Ovary (tissue), 9 donors: ENCODE data around the gene KCTD20. TPM values are rescaled to one million over a fixed set of nuclear protein-coding genes. Genes with fewer than 3 reads are reported as not detected.

Experiments used
- DNase-seq, 5 donors: peaks; one replicate each; pipeline ENCODE4 v3.0.0-alpha.2; 2019 to 2020
- H3K27ac ChIP-seq, 2 donors: fragments of 200-600 bp; one replicate each; pipeline versions ENCODE4 v1.5.1 to v1.8.0; 2019 to 2022
- H3K27me3 ChIP-seq: fragments of 200-600 bp; one replicate; pipeline ENCODE4 v1.8.0; 2022
- H3K36me3 ChIP-seq: fragments of 200-600 bp; sonication (generic); one replicate; pipeline ENCODE4 v1.5.1; 2019
- H3K4me1 ChIP-seq: one replicate; pipeline ENCODE4 v1.8.1; 2013; ENCODE audit warnings: mild to moderate bottlenecking, moderate library complexity; ENCODE audit not compliant: insufficient read depth
- H3K4me3 ChIP-seq: fragments of 200-600 bp; sonication (generic); one replicate; pipeline ENCODE4 v1.5.1; 2017
- H3K9me3 ChIP-seq, 2 donors: fragments of 200-600 bp in 1 of 2; sonication (generic) in 1 of 2; one replicate each; pipeline versions ENCODE4 v1.5.1 to v1.8.1; 2013 to 2019; ENCODE audit warnings: mild to moderate bottlenecking in 1 of 2, moderate library complexity in 1 of 2
- EP300 ChIP-seq: sonication (generic); formaldehyde crosslinking; IDR thresholded peaks from one replicate; pipeline ENCODE4 v1.6.1; 2017; ENCODE audit warnings: antibody characterized with exemption
- POLR2A ChIP-seq: fragments of 450-650 bp; IDR thresholded peaks from one replicate; pipeline ENCODE4 v1.6.1; 2017; ENCODE audit warnings: antibody characterized with exemption, mild to moderate bottlenecking, moderate library complexity
- WGBS, 3 donors: extraction: QIAGEN DNeasy Blood & Tissue Kit in 1 of 3; methylation state at CpG; one replicate each; pipeline versions ENCODE4 v1.1.5 to v1.1.7; 2013 to 2017; 5-methylcytosine and 5-hydroxymethylcytosine counted together
- intact Hi-C, 4 donors: fragments of 100-400 bp; cut with DNase I; formaldehyde crosslinking; loops; one replicate each; pipeline versions ENCODE4 v1.11.0 to v1.15.1; 2022 to 2023
- polyA plus RNA-seq, 2 donors: library from polyadenylated mRNA; stranded (reverse); fragments of 200-250 nt in 1 of 2; fragments of 350-450 nt in 1 of 2; fragmentation: Illumina TruSeq in 1 of 2; extraction: RNeasy Lipid Tissue Mini Kit (QIAGEN cat#74804) in 1 of 2; gene quantifications; one replicate each; pipeline ENCODE4 v1.2.3, GENCODE V29; 2013 to 2014
- total RNA-seq, 7 donors: library from RNA; depleted of rRNA in 2 of 7; stranded (reverse); fragments of >200 nt in 2 of 7; fragmentation: NEBNext Ultra II Directional in 3 of 7; extraction: Animal tissue kit (Norgen Biotek cat#: 25700) in 3 of 7; gene quantifications; one replicate each; pipeline versions ENCODE4 v1.1.0 to v1.2.4, GENCODE V29; 2016 to 2023
- TF ChIP-seq, protein P1 (sequence below), 3 donors: fragments of 450-650 bp in 2 of 3; fragments of 200-600 bp in 1 of 3; IDR thresholded peaks; one replicate each; pipeline versions ENCODE4 v1.5.1 to v1.8.0; 2016 to 2022; ENCODE audit warnings: antibody characterized with exemption in 3 of 3, mild to moderate bottlenecking in 1 of 3
- donor health status: DM: no; HTN: no; CAD: no; lungs with moderate emphysema.
- donor health status: DM: no; HTN: no; CAD: no.
- donor health status: Bipolar disorder and iron deficiency.
- donor health status: DM: yes; HTN: yes; CAD: no.
- donor health status: DM: no; HTN: no; CAD: no.
- donor health status: DM: yes; HTN: yes; CAD: no.

Gene KCTD20
- total and polyA plus RNA-seq, 9 donors: 21.7 to 73.7 (median 46.2) TPM

DNA sequence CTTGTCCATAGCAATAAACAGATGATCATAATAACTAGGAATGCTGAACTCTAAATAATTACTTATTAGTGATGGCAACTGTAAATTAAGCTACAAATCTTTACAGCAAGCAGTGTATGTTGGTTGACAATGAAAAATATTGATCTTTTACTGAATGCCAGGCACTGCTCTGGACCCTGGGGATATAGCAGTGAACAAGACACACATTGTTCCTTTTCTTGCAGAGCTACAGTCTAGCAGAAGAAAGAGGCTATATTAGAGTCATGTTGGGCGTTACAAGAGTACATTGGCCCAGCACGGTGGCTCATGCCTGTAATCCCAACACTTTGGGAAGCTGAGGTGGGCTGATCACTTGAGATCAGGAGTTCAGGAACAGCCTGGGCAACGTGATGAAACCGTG lies 11.6 kb upstream of the KCTD20 start:
- Histone ChIP-seq H3K27me3 (no peaks in the 10 kb centered on the region), H3K36me3 (no peaks in the 10 kb centered on the region), H3K9me3 (no peaks in the 10 kb centered on the region), H3K4me1 (no peaks in the 10 kb centered on the region), H3K4me3 (no peak overlapping the region), H3K27ac (no peak overlapping the region)
- 88 to 91% (median 89%) methylated on average over 4 of the region's 4 CpGs for WGBS, 3 donors
- no peak for DNase-seq
- TF ChIP-seq, protein P1, sequence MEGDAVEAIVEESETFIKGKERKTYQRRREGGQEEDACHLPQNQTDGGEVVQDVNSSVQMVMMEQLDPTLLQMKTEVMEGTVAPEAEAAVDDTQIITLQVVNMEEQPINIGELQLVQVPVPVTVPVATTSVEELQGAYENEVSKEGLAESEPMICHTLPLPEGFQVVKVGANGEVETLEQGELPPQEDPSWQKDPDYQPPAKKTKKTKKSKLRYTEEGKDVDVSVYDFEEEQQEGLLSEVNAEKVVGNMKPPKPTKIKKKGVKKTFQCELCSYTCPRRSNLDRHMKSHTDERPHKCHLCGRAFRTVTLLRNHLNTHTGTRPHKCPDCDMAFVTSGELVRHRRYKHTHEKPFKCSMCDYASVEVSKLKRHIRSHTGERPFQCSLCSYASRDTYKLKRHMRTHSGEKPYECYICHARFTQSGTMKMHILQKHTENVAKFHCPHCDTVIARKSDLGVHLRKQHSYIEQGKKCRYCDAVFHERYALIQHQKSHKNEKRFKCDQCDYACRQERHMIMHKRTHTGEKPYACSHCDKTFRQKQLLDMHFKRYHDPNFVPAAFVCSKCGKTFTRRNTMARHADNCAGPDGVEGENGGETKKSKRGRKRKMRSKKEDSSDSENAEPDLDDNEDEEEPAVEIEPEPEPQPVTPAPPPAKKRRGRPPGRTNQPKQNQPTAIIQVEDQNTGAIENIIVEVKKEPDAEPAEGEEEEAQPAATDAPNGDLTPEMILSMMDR (IDR thresholded peaks at IDR 0.05): no peak
- TF ChIP-seq EP300 (no peak), POLR2A (no peak)
- intact Hi-C loops: no loop called here

- H3K4me3 ChIP-seq: no peak overlapping the region
- intact Hi-C loops: no loop called here
Measured at GRCh38 chr6:36432151-36432671, 10.6 kb upstream of the KCTD20 start.

DNA sequence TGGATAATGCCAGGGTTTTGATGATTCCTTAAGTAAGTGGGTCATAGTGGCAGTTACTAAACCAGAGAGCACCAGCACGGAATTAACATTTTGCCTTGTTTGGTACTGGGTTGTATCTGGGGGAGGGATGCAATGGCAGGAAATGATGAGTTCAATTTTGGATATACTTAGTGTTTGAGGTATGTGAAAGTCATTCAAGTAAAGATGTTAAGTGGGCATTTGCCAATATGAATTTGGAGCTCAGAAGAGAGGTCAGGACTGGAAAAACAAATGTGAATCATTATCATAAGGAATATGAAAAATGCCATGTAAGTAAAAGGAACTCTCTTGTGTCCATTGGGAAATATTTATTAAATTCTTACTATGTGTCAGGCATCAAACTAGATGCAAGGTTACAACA lies 6.3 kb upstream of the KCTD20 start:
- H3K9me3 ChIP-seq: no peaks in the 10 kb centered on the region
- intact Hi-C loops: no loop called here

More at GRCh38 chr6:36432151-36432671, 10.6 kb upstream of the KCTD20 start:
- 25 to 49% (median 34%) methylated on average over 4 of the region's 4 CpGs for WGBS, 3 donors
- DNase-seq: no peak
- TF ChIP-seq, protein P1 (IDR thresholded peaks at IDR 0.05): no peak
- TF ChIP-seq EP300 (no peak), POLR2A (no peak)
- Histone ChIP-seq H3K27ac (no peak overlapping the region), H3K27me3 (no peaks in the 10 kb centered on the region), H3K9me3 (no peaks in the 10 kb centered on the region), H3K4me1 (no peaks in the 10 kb centered on the region), H3K36me3 (no peaks in the 10 kb centered on the region)

DNA sequence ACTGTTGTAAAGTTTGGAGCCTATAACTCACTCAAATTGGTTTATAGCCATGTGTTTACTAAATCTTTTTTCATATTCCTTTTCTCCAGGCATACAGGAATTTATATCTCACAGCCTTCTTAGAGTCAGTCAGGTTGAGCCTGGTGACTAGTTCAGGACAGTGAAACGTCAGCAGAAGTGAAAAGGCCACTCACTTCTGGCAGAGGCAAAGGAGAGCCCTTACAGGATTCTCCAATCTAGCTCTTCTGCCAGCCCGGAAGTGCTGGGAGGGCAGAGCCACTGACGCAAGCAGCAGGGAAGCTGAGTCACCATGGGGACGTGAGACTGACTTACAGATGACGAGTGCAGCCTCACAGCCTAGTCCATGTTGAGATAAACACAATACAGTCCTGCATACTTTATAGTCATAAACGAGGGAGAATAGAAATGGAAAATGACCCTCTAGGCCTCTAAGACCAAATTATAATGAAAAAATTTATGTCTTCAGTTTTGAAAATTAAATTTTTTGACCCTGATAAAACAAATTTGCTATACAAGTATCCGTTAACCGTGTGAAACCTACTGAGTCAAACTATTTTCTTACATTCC lies 1.4 kb upstream of the KCTD20 start:
- DNase-seq: peak; percentile 85 to 95 (median 93)
- TF ChIP-seq POLR2A (peak; percentile 38), EP300 (peak; percentile 88)
- TF ChIP-seq, protein P1 (IDR thresholded peaks at IDR 0.05): no peak
- Histone ChIP-seq H3K9me3 (no peaks in the 10 kb centered on the region), H3K36me3 (no peaks in the 10 kb centered on the region), H3K27me3 (no peaks in the 10 kb centered on the region), H3K4me1 (peaks cover 12% of the 10 kb centered on the region), H3K27ac (peak overlapping the region in 1 of 2 donors; percentile 94), H3K4me3 (no peak overlapping the region)
- intact Hi-C loops: loop anchor here in 3 of 4 donors (5.0 to 10.0 kb wide), 3 partner anchors 103 to 153 kb away; partner anchors contain the start of genes STK38 (in 2 of the 3) and SRSF3 (in 1 of the 3)
- WGBS, 3 donors: 25 to 30% (median 29%) methylated on average over 8 of the region's 8 CpGs

More for the DNA sequence above, 6.3 kb upstream of the KCTD20 start:
- H3K4me3 ChIP-seq: no peak overlapping the region
- WGBS, 3 donors: 80 to 87% (median 85%) methylated on average over 1 of the region's 1 CpG
- no peak for DNase-seq
- peaks cover 1% of the 10 kb centered on the region for H3K4me1 ChIP-seq
- no peaks in the 10 kb centered on the region for H3K27me3 ChIP-seq
- H3K36me3 ChIP-seq: no peaks in the 10 kb centered on the region
- H3K27ac ChIP-seq: no peak overlapping the region
- TF ChIP-seq, protein P1 (IDR thresholded peaks at IDR 0.05): no peak
- TF ChIP-seq EP300 (no peak), POLR2A (no peak)
